Measurements from ENCODE around the gene KRTAP6-2.

The KRTAP6-2 gene

GRCh38 chr21:30561264-30561895 is 37.3 kb downstream of the KRTAP6-2 start, which contains the start of gene KRTAP19-7:
KRTAP19-7 (minus strand) TSS chr21:30561314; CDS start chr21:30561289, 25 bp downstream.
- Histone ChIP-seq H3K27ac (replicated peaks) (no peak within 1 kb of the TSS), H3K27me3 (ENCODE audit: insufficient read depth, poor library complexity, severe bottlenecking) (no peaks in the 10 kb centered on the region), H3K4me3 (replicated peaks; ENCODE audit: insufficient read depth, low read length) (no peak within 1 kb of the TSS)
- no peak for DNase-seq (ENCODE audit: low read depth in 1 of 2, low spot score in 1 of 2)
- TF ChIP-seq POLR2AphosphoS5 (IDR thresholded peaks at IDR 0.05; ENCODE audit: low read depth), result no peak
- TF ChIP-seq, protein P1, sequence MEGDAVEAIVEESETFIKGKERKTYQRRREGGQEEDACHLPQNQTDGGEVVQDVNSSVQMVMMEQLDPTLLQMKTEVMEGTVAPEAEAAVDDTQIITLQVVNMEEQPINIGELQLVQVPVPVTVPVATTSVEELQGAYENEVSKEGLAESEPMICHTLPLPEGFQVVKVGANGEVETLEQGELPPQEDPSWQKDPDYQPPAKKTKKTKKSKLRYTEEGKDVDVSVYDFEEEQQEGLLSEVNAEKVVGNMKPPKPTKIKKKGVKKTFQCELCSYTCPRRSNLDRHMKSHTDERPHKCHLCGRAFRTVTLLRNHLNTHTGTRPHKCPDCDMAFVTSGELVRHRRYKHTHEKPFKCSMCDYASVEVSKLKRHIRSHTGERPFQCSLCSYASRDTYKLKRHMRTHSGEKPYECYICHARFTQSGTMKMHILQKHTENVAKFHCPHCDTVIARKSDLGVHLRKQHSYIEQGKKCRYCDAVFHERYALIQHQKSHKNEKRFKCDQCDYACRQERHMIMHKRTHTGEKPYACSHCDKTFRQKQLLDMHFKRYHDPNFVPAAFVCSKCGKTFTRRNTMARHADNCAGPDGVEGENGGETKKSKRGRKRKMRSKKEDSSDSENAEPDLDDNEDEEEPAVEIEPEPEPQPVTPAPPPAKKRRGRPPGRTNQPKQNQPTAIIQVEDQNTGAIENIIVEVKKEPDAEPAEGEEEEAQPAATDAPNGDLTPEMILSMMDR (IDR thresholded peaks at IDR 0.05; ENCODE audit: insufficient read depth, low read length), result no peak
- TF ChIP-seq, protein P2, sequence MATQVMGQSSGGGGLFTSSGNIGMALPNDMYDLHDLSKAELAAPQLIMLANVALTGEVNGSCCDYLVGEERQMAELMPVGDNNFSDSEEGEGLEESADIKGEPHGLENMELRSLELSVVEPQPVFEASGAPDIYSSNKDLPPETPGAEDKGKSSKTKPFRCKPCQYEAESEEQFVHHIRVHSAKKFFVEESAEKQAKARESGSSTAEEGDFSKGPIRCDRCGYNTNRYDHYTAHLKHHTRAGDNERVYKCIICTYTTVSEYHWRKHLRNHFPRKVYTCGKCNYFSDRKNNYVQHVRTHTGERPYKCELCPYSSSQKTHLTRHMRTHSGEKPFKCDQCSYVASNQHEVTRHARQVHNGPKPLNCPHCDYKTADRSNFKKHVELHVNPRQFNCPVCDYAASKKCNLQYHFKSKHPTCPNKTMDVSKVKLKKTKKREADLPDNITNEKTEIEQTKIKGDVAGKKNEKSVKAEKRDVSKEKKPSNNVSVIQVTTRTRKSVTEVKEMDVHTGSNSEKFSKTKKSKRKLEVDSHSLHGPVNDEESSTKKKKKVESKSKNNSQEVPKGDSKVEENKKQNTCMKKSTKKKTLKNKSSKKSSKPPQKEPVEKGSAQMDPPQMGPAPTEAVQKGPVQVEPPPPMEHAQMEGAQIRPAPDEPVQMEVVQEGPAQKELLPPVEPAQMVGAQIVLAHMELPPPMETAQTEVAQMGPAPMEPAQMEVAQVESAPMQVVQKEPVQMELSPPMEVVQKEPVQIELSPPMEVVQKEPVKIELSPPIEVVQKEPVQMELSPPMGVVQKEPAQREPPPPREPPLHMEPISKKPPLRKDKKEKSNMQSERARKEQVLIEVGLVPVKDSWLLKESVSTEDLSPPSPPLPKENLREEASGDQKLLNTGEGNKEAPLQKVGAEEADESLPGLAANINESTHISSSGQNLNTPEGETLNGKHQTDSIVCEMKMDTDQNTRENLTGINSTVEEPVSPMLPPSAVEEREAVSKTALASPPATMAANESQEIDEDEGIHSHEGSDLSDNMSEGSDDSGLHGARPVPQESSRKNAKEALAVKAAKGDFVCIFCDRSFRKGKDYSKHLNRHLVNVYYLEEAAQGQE (IDR thresholded peaks at IDR 0.05; ENCODE audit: insufficient replicate concordance, low read depth), result no peak
- no peak for TF ChIP-seq SPI1 (IDR thresholded peaks at IDR 0.05; ENCODE audit: borderline replicate concordance, low read depth)
- TF ChIP-seq GABPA (IDR thresholded peaks at IDR 0.05; ENCODE audit: low read depth), result no peak

GRCh38 chr21:30555095-30555494 is 43.6 kb downstream of the KRTAP6-2 start:
- H3K27me3 ChIP-seq (ENCODE audit: insufficient read depth, poor library complexity, severe bottlenecking), result no peaks in the 10 kb centered on the region
- TF ChIP-seq GABPA (IDR thresholded peaks at IDR 0.05; ENCODE audit: low read depth), result no peak
- TF ChIP-seq, protein P2 (IDR thresholded peaks at IDR 0.05; ENCODE audit: insufficient replicate concordance, low read depth), result no peak
- TF ChIP-seq SPI1 (IDR thresholded peaks at IDR 0.05; ENCODE audit: borderline replicate concordance, low read depth), result no peak
- TF ChIP-seq, protein P1 (IDR thresholded peaks at IDR 0.05; ENCODE audit: insufficient read depth, low read length), result no peak
- TF ChIP-seq POLR2AphosphoS5 (IDR thresholded peaks at IDR 0.05; ENCODE audit: low read depth), result no peak
- H3K27ac ChIP-seq (replicated peaks), result no peak overlapping the region
- no peak for DNase-seq (ENCODE audit: low read depth in 1 of 2, low spot score in 1 of 2)
- H3K4me3 ChIP-seq (replicated peaks; ENCODE audit: insufficient read depth, low read length), result no peak overlapping the region

DNA sequence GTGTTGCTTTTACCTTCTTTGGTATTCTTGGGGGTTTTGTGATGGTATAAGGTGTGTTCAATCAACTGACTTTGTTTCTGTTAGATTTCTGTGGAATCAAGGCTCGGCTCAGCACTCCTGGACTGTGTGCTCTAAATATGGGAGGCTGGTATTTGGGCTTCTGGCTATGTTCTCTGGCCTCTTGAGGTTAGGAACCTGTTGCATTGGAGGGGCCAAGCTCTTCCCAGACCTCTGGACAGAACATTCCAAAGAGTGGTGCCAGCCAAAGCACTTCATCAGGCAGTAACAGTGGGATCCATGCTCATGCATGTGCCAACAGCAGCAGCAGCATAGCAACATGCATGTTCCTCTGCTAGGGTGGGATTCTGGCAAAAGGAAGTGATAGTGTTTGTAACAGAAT is 45.9 kb downstream of the KRTAP6-2 start:
- TF ChIP-seq SPI1 (IDR thresholded peaks at IDR 0.05; ENCODE audit: borderline replicate concordance, low read depth) (no peak), POLR2AphosphoS5 (IDR thresholded peaks at IDR 0.05; ENCODE audit: low read depth) (no peak), GABPA (IDR thresholded peaks at IDR 0.05; ENCODE audit: low read depth) (no peak)
- TF ChIP-seq, protein P2 (IDR thresholded peaks at IDR 0.05; ENCODE audit: insufficient replicate concordance, low read depth), result no peak
- TF ChIP-seq, protein P1 (IDR thresholded peaks at IDR 0.05; ENCODE audit: insufficient read depth, low read length), result no peak

More for the DNA sequence above, 45.9 kb downstream of the KRTAP6-2 start:
- Histone ChIP-seq H3K27me3 (ENCODE audit: insufficient read depth, poor library complexity, severe bottlenecking) (no peaks in the 10 kb centered on the region), H3K4me3 (replicated peaks; ENCODE audit: insufficient read depth, low read length) (no peak overlapping the region), H3K27ac (replicated peaks) (no peak overlapping the region)
- no peak for DNase-seq (ENCODE audit: low read depth in 1 of 2, low spot score in 1 of 2)
